KOPT-K1 (cell line): Measurements from ENCODE around the gene EBLN2.

Experiments used
- H3K27ac ChIP-seq: fragments of 200-600 bp; sonication (generic); 2 replicates; pipeline ENCODE4 v1.5.1; 2016; ENCODE audit warnings: antibody characterized with exemption, mild to moderate bottlenecking, low read depth, low read length; ENCODE audit not compliant: poor library complexity, severe bottlenecking
- H3K36me3 ChIP-seq: fragments of 200-600 bp; sonication (generic); 2 replicates; pipeline ENCODE4 v1.5.1; 2017; ENCODE audit warnings: antibody characterized with exemption, mild to moderate bottlenecking, low read length, moderate library complexity; ENCODE audit not compliant: insufficient read depth
- H3K9me3 ChIP-seq: fragments of 200-600 bp; sonication (generic); 2 replicates; pipeline ENCODE4 v1.5.1; 2017; ENCODE audit warnings: antibody characterized with exemption, low read length, mild to moderate bottlenecking; ENCODE audit not compliant: insufficient read depth, poor library complexity, severe bottlenecking

Gene EBLN2

GRCh38 chr3:73073091-73073707 is 11.7 kb downstream of the EBLN2 start:
- Histone ChIP-seq H3K9me3 (no peaks in the 10 kb centered on the region), H3K36me3 (peaks cover 7% of the 10 kb centered on the region; the same call in 1 of the 2 replicates), H3K27ac (no peak overlapping the region)

GRCh38 chr3:73074781-73075180 is 13.3 kb downstream of the EBLN2 start:
- Histone ChIP-seq H3K36me3 (no peaks in the 10 kb centered on the region), H3K27ac (no peak overlapping the region), H3K9me3 (no peaks in the 10 kb centered on the region)

- Histone ChIP-seq H3K36me3 (no peaks in the 10 kb centered on the region), H3K27ac (no peak overlapping the region), H3K9me3 (no peaks in the 10 kb centered on the region)
These were observed 18.9 kb downstream of the EBLN2 start for GRCh38 chr3:73080216-73080966.

GRCh38 chr3:73081140-73081539 is 19.7 kb downstream of the EBLN2 start:
- Histone ChIP-seq H3K36me3 (no peaks in the 10 kb centered on the region), H3K9me3 (no peaks in the 10 kb centered on the region), H3K27ac (no peak overlapping the region)

GRCh38 chr3:73084170-73084569 is 22.7 kb downstream of the EBLN2 start:
- Histone ChIP-seq H3K27ac (no peak overlapping the region), H3K36me3 (no peaks in the 10 kb centered on the region), H3K9me3 (no peaks in the 10 kb centered on the region)

GRCh38 chr3:73086071-73086494 is 24.6 kb downstream of the EBLN2 start:
- no peaks in the 10 kb centered on the region for H3K9me3 ChIP-seq
- H3K27ac ChIP-seq, result no peak overlapping the region

GRCh38 chr3:73094129-73094528 is 32.7 kb downstream of the EBLN2 start:
- no peak overlapping the region for H3K27ac ChIP-seq
- no peaks in the 10 kb centered on the region for H3K9me3 ChIP-seq
- no peaks in the 10 kb centered on the region for H3K36me3 ChIP-seq

More at GRCh38 chr3:73086071-73086494, 24.6 kb downstream of the EBLN2 start:
- H3K36me3 ChIP-seq, result no peaks in the 10 kb centered on the region

- H3K27ac ChIP-seq, result no peak overlapping the region
- no peaks in the 10 kb centered on the region for H3K9me3 ChIP-seq
- no peaks in the 10 kb centered on the region for H3K36me3 ChIP-seq
These were observed 33.5 kb downstream of the EBLN2 start for GRCh38 chr3:73094951-73095350.

- Histone ChIP-seq H3K9me3 (no peaks in the 10 kb centered on the region), H3K36me3 (no peaks in the 10 kb centered on the region), H3K27ac (no peak overlapping the region)
These were observed 34.7 kb downstream of the EBLN2 start for GRCh38 chr3:73096169-73096568.

- Histone ChIP-seq H3K27ac (no peak overlapping the region), H3K36me3 (no peaks in the 10 kb centered on the region), H3K9me3 (no peaks in the 10 kb centered on the region)
These were observed 36.6 kb downstream of the EBLN2 start for GRCh38 chr3:73098026-73098425.

- Histone ChIP-seq H3K27ac (no peak overlapping the region), H3K36me3 (no peaks in the 10 kb centered on the region)
These were observed 37.4 kb downstream of the EBLN2 start for GRCh38 chr3:73098873-73099272.

GRCh38 chr3:73100741-73101559 is 39.5 kb downstream of the EBLN2 start:
- H3K36me3 ChIP-seq, result no peaks in the 10 kb centered on the region
- no peaks in the 10 kb centered on the region for H3K9me3 ChIP-seq
- H3K27ac ChIP-seq, result no peak overlapping the region

More at GRCh38 chr3:73098873-73099272, 37.4 kb downstream of the EBLN2 start:
- H3K9me3 ChIP-seq, result no peaks in the 10 kb centered on the region

GRCh38 chr3:73101881-73102280 is 40.4 kb downstream of the EBLN2 start:
- Histone ChIP-seq H3K9me3 (no peaks in the 10 kb centered on the region), H3K36me3 (no peaks in the 10 kb centered on the region), H3K27ac (no peak overlapping the region)

- Histone ChIP-seq H3K36me3 (no peaks in the 10 kb centered on the region), H3K27ac (no peak overlapping the region), H3K9me3 (no peaks in the 10 kb centered on the region)
These were observed 45.8 kb downstream of the EBLN2 start for GRCh38 chr3:73107215-73107614.

- Histone ChIP-seq H3K36me3 (no peaks in the 10 kb centered on the region), H3K27ac (no peak overlapping the region), H3K9me3 (no peaks in the 10 kb centered on the region)
These were observed 46.3 kb downstream of the EBLN2 start for GRCh38 chr3:73107676-73108187.
